Neural progenitor cell (in vitro differentiated cells): ENCODE data around the gene UCHL5. TPM values are rescaled to one million over a fixed set of nuclear protein-coding genes. Genes with fewer than 3 reads are reported as not detected.
"Not testable (repeated sequence)": the region's sequence is repeated elsewhere in the genome, so short reads cannot be mapped to it uniquely, and the experiment has no call there.

Source experiments
- DNase-seq: peaks from one replicate; pipeline ENCODE4 v3.0.0-alpha.2; 2016; ENCODE audit warnings: low spot score
- H2AFZ ChIP-seq: fragments of 200-600 bp; sonication (generic); replicated peaks from 2 replicates; pipeline ENCODE4 v1.6.1; 2016; ENCODE audit warnings: antibody characterized with exemption
- H3F3A ChIP-seq: fragments of 200-600 bp; sonication (generic); 2 replicates; pipeline ENCODE4 v1.6.1; 2016; ENCODE audit warnings: antibody characterized with exemption, low read depth
- H3K27ac ChIP-seq: fragments of 200-600 bp; sonication (generic); 2 replicates; pipeline ENCODE4 v1.5.1; 2016; ENCODE audit warnings: mild to moderate bottlenecking
- H3K27me3 ChIP-seq: fragments of 200-600 bp; sonication (generic); 2 replicates; pipeline ENCODE4 v1.6.1; 2016; ENCODE audit warnings: mild to moderate bottlenecking, moderate library complexity
- H3K36me3 ChIP-seq: fragments of 200-600 bp; sonication (generic); 2 replicates; pipeline ENCODE4 v1.5.1; 2016
- H3K4me1 ChIP-seq: fragments of 200-600 bp; sonication (generic); 2 replicates; pipeline ENCODE4 v1.6.1; 2016; ENCODE audit warnings: mixed run types
- H3K4me2 ChIP-seq: fragments of 200-600 bp; sonication (generic); 2 replicates; pipeline ENCODE4 v1.6.1; 2016
- H3K4me3 ChIP-seq: fragments of 200-600 bp; sonication (generic); 2 replicates; pipeline ENCODE4 v1.5.1; 2016
- H3K79me2 ChIP-seq: fragments of 200-600 bp; sonication (generic); 2 replicates; pipeline ENCODE4 v1.6.1; 2016; ENCODE audit warnings: low read depth
- H3K9ac ChIP-seq: fragments of 200-600 bp; sonication (generic); 2 replicates; pipeline ENCODE4 v1.6.1; 2016
- H3K9me3 ChIP-seq: fragments of 200-600 bp; sonication (generic); 2 replicates; pipeline ENCODE4 v1.5.1; 2016; ENCODE audit warnings: low read depth
- H4K20me1 ChIP-seq: fragments of 200-600 bp; sonication (generic); 2 replicates; pipeline ENCODE4 v1.6.1; 2016; ENCODE audit warnings: low read depth
- H3K27ac Mint-ChIP-seq: 3 replicates; pipeline ENCODE4 v1.8.0; 2021; ENCODE audit warnings: mixed read lengths
- H3K27me3 Mint-ChIP-seq: 2 replicates; pipeline ENCODE4 v1.8.0; 2022; ENCODE audit warnings: low read depth, mild to moderate bottlenecking, inconsistent platforms, moderate library complexity, mixed read lengths; ENCODE audit not compliant: insufficient read depth
- H3K36me3 Mint-ChIP-seq: 3 replicates; pipeline ENCODE4 v1.8.0; 2021; ENCODE audit warnings: mixed read lengths
- H3K4me1 Mint-ChIP-seq: 3 replicates; pipeline ENCODE4 v1.8.0; 2021; ENCODE audit warnings: mixed read lengths
- H3K4me3 Mint-ChIP-seq: 3 replicates; pipeline ENCODE4 v1.8.0; 2021; ENCODE audit warnings: mild to moderate bottlenecking, moderate library complexity, mixed read lengths
- H3K9me3 Mint-ChIP-seq: 3 replicates; pipeline ENCODE4 v1.8.0; 2020; ENCODE audit warnings: mixed read lengths
- CTCF ChIP-seq: fragments of 200-600 bp; sonication (generic); IDR thresholded peaks from 2 replicates; pipeline ENCODE4 v1.5.1; 2017; ENCODE audit warnings: antibody characterized with exemption, mild to moderate bottlenecking
- EZH2 ChIP-seq: fragments of 200-600 bp; sonication (generic); IDR thresholded peaks from 2 replicates; pipeline ENCODE4 v1.6.1; 2017; ENCODE audit warnings: antibody characterized with exemption, mild to moderate bottlenecking, moderate library complexity
- EZH2phosphoT487 ChIP-seq: fragments of 200-600 bp; sonication (generic); IDR thresholded peaks from 2 replicates; pipeline ENCODE4 v1.6.1; 2017; ENCODE audit warnings: antibody characterized with exemption
- total RNA-seq: library from RNA; depleted of rRNA; stranded (reverse); fragments of >200 nt; gene quantifications from 2 replicates; pipeline ENCODE4 v1.2.3, GENCODE V29; 2015; ENCODE audit warnings: low replicate concordance

UCHL5 gene
- total RNA-seq, 1 donor from 2014 or later = 49.4 TPM

DNA sequence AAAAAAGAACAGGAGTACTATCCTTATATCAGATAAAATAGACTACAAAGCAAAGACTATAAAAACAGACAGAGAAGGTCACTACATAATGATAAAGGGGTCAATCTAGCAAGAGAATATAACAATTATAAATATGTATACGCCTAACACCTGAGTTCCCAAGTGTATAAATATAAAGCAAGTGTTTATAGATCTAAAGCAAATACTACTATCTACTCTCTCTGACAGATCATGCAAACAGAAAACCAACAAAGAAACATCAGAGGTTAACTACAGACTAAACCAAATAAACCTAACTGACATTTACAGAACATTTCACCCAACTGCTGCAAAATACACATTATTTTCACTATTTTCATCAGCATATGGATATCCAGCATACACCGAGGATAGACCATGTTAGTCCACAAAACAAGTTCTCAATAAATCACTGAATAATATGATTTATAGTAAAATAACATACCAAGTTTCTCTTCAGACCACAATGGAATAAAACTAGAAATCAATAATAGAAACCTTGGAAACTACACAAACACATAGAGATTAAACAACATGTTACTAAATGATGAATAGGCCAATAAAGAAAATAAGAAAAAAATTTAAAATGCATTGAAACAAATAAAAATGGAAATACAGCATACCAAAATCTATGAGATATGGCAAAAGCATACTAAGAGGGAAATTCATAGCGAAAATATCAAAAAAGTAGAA is 22.7 kb downstream of the UCHL5 start:
- peaks cover 16% of the 10 kb centered on the region for H3K9me3 Mint-ChIP-seq
- DNase-seq = no peak
- H3K27ac Mint-ChIP-seq = no peak overlapping the region
- Histone ChIP-seq H3K9ac (no peak overlapping the region), H3F3A (no peaks in the 10 kb centered on the region), H3K27ac (no peak overlapping the region), H3K4me1 (peaks cover 12% of the 10 kb centered on the region), H3K4me3 (no peak overlapping the region), H3K79me2 (peaks cover 77% of the 10 kb centered on the region), H3K4me2 (no peak overlapping the region), H3K27me3 (no peaks in the 10 kb centered on the region), H4K20me1 (no peaks in the 10 kb centered on the region), H3K36me3 (peaks cover 3% of the 10 kb centered on the region), H2AFZ (no peak overlapping the region), H3K9me3 (no peaks in the 10 kb centered on the region)
- H3K4me3 Mint-ChIP-seq = no peak overlapping the region
- peaks cover 36% of the 10 kb centered on the region for H3K36me3 Mint-ChIP-seq
- H3K27me3 Mint-ChIP-seq = no peaks in the 10 kb centered on the region
- TF ChIP-seq EZH2phosphoT487 (no peak), CTCF (no peak), EZH2 (no peak)
- no peaks in the 10 kb centered on the region for H3K4me1 Mint-ChIP-seq

DNA sequence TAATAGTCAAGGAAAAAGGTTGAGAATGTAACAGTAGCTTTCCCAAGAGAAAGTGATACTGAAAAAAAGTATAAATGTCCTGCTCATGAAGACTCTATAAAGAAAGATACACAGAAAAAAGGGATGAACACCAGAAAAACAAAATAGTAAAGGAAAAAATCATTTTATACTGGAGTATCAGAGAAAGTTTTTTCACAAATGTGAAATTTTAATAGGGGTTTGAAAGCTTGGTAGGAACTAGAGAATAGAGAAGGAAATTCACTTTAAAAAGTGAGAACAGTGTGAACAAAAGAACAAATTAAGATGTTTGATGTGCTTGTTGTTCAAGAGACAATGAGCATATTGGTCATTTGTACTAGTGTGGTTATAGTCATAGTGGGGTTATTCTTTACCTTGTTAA is 25.6 kb downstream of the UCHL5 start:
- TF ChIP-seq CTCF (no peak), EZH2phosphoT487 (no peak), EZH2 (no peak)
- Mint-ChIP-seq H3K4me1 (no peaks in the 10 kb centered on the region), H3K27me3 (no peaks in the 10 kb centered on the region), H3K4me3 (no peak overlapping the region), H3K27ac (no peak overlapping the region), H3K36me3 (peaks cover 28% of the 10 kb centered on the region), H3K9me3 (peaks cover 16% of the 10 kb centered on the region)
- no peaks in the 10 kb centered on the region for H3K9me3 ChIP-seq
- peaks cover 62% of the 10 kb centered on the region for H3K79me2 ChIP-seq
- no peak for DNase-seq
- H3K4me1 ChIP-seq = no peaks in the 10 kb centered on the region
- H2AFZ ChIP-seq = no peak overlapping the region
- H3K4me2 ChIP-seq = no peak overlapping the region
- H3K36me3 ChIP-seq = peaks cover 3% of the 10 kb centered on the region
- no peak overlapping the region for H3K9ac ChIP-seq
- H4K20me1 ChIP-seq = no peaks in the 10 kb centered on the region
- no peaks in the 10 kb centered on the region for H3K27me3 ChIP-seq
- no peak overlapping the region for H3K27ac ChIP-seq
- H3F3A ChIP-seq = no peaks in the 10 kb centered on the region
- no peak overlapping the region for H3K4me3 ChIP-seq

DNA sequence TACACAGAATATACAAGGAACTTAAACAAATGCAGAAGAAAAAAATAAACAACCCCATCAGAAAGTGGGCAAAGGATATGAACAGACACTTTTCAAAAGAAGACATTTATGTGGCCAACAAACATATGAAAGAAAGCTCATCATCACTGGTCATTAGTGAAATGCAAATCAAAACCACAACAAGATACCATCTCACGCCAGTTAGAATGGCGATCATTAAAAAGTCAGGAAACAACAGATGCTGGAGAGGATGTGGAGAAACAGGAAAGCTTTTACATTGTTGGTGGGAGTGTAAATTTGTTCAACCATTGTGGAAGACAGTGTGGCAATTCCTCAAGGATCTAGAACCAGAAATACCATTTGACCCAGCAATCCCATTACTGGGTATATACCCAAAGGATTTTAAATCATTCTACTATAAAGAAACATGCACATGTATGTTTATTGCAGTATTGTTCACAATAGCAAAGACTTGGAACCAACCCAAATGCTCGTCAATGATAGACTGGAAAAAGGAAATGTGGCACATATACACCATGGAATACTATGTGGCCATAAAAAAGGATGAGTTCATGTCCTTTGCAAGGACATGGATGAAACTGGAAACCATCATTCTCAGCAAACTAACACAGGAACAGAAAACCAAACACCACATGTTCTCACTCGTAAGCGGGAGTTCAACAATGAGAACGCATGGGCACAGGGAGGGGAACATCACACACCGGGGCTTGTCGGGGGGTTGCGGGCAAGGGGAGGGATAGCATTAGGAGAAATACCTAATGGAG is 26.3 kb downstream of the UCHL5 start:
- not testable (repeated sequence) for H3K4me2 ChIP-seq, H3F3A ChIP-seq, H3K9me3 ChIP-seq, H3K27me3 Mint-ChIP-seq, H3K36me3 ChIP-seq, H3K4me1 ChIP-seq, H3K4me1 Mint-ChIP-seq, H4K20me1 ChIP-seq, DNase-seq, H2AFZ ChIP-seq, H3K27ac Mint-ChIP-seq, H3K4me3 Mint-ChIP-seq, H3K27me3 ChIP-seq, H3K4me3 ChIP-seq, H3K27ac ChIP-seq, H3K9ac ChIP-seq
- Mint-ChIP-seq H3K36me3 (peaks cover 26% of the 10 kb centered on the region), H3K9me3 (peaks cover 14% of the 10 kb centered on the region)
- H3K79me2 ChIP-seq = peaks cover 60% of the 10 kb centered on the region

DNA sequence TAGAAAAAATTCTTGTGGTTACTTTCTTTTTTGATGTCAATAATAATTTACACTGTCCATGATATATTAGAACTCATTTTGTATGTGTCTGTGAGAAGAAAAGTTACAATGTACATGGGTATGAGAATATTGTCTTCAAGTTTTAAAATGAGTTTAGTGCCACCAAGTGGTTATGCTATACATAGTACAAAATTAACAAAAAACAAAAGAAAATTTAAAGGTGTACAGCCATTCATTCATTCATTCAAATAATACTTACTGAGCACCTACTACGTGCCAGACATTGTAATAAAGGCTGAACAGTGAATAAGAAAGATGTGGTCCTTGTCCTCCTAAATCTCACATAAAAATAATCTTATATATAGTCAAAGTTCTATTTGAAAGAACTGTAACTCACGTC is 27.7 kb downstream of the UCHL5 start:
- H3K4me3 ChIP-seq = no peak overlapping the region
- H3K27me3 ChIP-seq = no peaks in the 10 kb centered on the region
- no peaks in the 10 kb centered on the region for H4K20me1 ChIP-seq
- no peaks in the 10 kb centered on the region for H3K4me1 ChIP-seq
- H3K4me3 Mint-ChIP-seq = no peak overlapping the region
- H3K79me2 ChIP-seq = peaks cover 46% of the 10 kb centered on the region
- no peak overlapping the region for H3K9ac ChIP-seq
- no peaks in the 10 kb centered on the region for H3K27me3 Mint-ChIP-seq
- DNase-seq = no peak
- H2AFZ ChIP-seq = no peak overlapping the region
- peaks cover 9% of the 10 kb centered on the region for H3K9me3 Mint-ChIP-seq
- H3K9me3 ChIP-seq = no peaks in the 10 kb centered on the region
- H3F3A ChIP-seq = no peaks in the 10 kb centered on the region
- peak; percentile 18 for TF ChIP-seq CTCF
- no peak for TF ChIP-seq EZH2phosphoT487
- TF ChIP-seq EZH2 = no peak
- H3K4me2 ChIP-seq = no peak overlapping the region
- H3K36me3 Mint-ChIP-seq = peaks cover 17% of the 10 kb centered on the region
- H3K27ac ChIP-seq = no peak overlapping the region
- no peaks in the 10 kb centered on the region for H3K4me1 Mint-ChIP-seq
- no peak overlapping the region for H3K27ac Mint-ChIP-seq
- H3K36me3 ChIP-seq = peaks cover 3% of the 10 kb centered on the region
